Astrocyte (in vitro differentiated cells and primary cell): ENCODE results near the gene ANKS1A. TPM values are rescaled to one million over a fixed set of nuclear protein-coding genes. Genes with fewer than 3 reads are reported as not detected.

Experiments
- DNase-seq: peaks from one replicate; pipeline ENCODE4 v3.0.0-alpha.2; 2010; ENCODE audit warnings: low read depth
- FAIRE-seq: peaks from 2 replicates; lab custom pipeline; 2011; peaks lifted over from hg19 to GRCh38; lab: Jason Lieb, UNC
- H2AFZ ChIP-seq: 2 replicates; pipeline ENCODE4 v1.6.0; 2012; ENCODE audit warnings: low read depth, low read length, inconsistent platforms
- H3K27ac ChIP-seq: 2 replicates; pipeline ENCODE4 v1.5.1; 2011; ENCODE audit warnings: low read depth, low read length, inconsistent platforms
- H3K27me3 ChIP-seq: 2 replicates; pipeline ENCODE4 v1.6.0; 2011; ENCODE audit warnings: low read length, inconsistent platforms; ENCODE audit not compliant: insufficient read depth
- H3K36me3 ChIP-seq: 2 replicates; pipeline ENCODE4 v1.5.1; 2011; ENCODE audit warnings: low read length, inconsistent platforms; ENCODE audit not compliant: insufficient read depth
- H3K4me1 ChIP-seq: 2 replicates; pipeline ENCODE4 v1.5.1; 2011; ENCODE audit warnings: low read length, inconsistent platforms; ENCODE audit not compliant: insufficient read depth
- H3K4me2 ChIP-seq: 2 replicates; pipeline ENCODE4 v1.6.0; 2012; ENCODE audit warnings: low read length, inconsistent platforms
- H3K4me3 ChIP-seq: 2 replicates; pipeline ENCODE4 v1.5.1; 2011; ENCODE audit warnings: low read depth, mild to moderate bottlenecking, low read length, inconsistent platforms; ENCODE audit not compliant: insufficient read depth
- H3K79me2 ChIP-seq: 2 replicates; pipeline ENCODE4 v1.6.0; 2012; ENCODE audit warnings: mild to moderate bottlenecking, low read length, inconsistent platforms; ENCODE audit not compliant: insufficient read depth
- H3K9ac ChIP-seq: 2 replicates; pipeline ENCODE4 v1.6.0; 2012; ENCODE audit warnings: mild to moderate bottlenecking, low read length, inconsistent platforms
- H3K9me3 ChIP-seq: 2 replicates; pipeline ENCODE4 v1.5.1; 2012; ENCODE audit warnings: low read depth, mild to moderate bottlenecking, low read length, inconsistent platforms; ENCODE audit not compliant: insufficient read depth
- H4K20me1 ChIP-seq: 2 replicates; pipeline ENCODE4 v1.6.0; 2012; ENCODE audit warnings: low read length, inconsistent platforms; ENCODE audit not compliant: insufficient read depth
- H3K27ac Mint-ChIP-seq: one replicate; pipeline ENCODE4 v1.8.0; 2021; ENCODE audit warnings: mild to moderate bottlenecking, mixed read lengths; ENCODE audit not compliant: unreplicated experiment
- H3K27me3 Mint-ChIP-seq: one replicate; pipeline ENCODE4 v1.8.0; 2021; ENCODE audit warnings: low read depth, mixed read lengths; ENCODE audit not compliant: unreplicated experiment
- H3K36me3 Mint-ChIP-seq: one replicate; pipeline ENCODE4 v1.8.0; 2021; ENCODE audit warnings: low read depth, mixed read lengths; ENCODE audit not compliant: unreplicated experiment
- H3K4me1 Mint-ChIP-seq: one replicate; pipeline ENCODE4 v1.8.0; 2021; ENCODE audit warnings: low read depth, mixed read lengths; ENCODE audit not compliant: unreplicated experiment
- H3K4me3 Mint-ChIP-seq: one replicate; pipeline ENCODE4 v1.8.0; 2021; ENCODE audit warnings: mild to moderate bottlenecking, moderate library complexity, mixed read lengths; ENCODE audit not compliant: unreplicated experiment
- H3K9me3 Mint-ChIP-seq: one replicate; pipeline ENCODE4 v1.8.0; 2021; ENCODE audit warnings: mild to moderate bottlenecking, mixed read lengths; ENCODE audit not compliant: unreplicated experiment
- EZH2 ChIP-seq: IDR thresholded peaks from 2 replicates; pipeline ENCODE4 v1.6.1; 2012; ENCODE audit warnings: mild to moderate bottlenecking, low read length, inconsistent platforms; ENCODE audit not compliant: insufficient read depth
- total RNA-seq: library from RNA; stranded (reverse); gene quantifications from 2 replicates; pipeline ENCODE4 v1.2.1, GENCODE V29; 2021
- TF ChIP-seq, protein P1 (sequence below): IDR thresholded peaks from 2 replicates; pipeline ENCODE4 v1.5.1; 2011; ENCODE audit warnings: low read depth, mild to moderate bottlenecking, inconsistent platforms, low read length, moderate library complexity; ENCODE audit not compliant: insufficient read depth

The ANKS1A gene
- total RNA-seq, 1 donor from 2014 or later = 18.0 TPM

DNA sequence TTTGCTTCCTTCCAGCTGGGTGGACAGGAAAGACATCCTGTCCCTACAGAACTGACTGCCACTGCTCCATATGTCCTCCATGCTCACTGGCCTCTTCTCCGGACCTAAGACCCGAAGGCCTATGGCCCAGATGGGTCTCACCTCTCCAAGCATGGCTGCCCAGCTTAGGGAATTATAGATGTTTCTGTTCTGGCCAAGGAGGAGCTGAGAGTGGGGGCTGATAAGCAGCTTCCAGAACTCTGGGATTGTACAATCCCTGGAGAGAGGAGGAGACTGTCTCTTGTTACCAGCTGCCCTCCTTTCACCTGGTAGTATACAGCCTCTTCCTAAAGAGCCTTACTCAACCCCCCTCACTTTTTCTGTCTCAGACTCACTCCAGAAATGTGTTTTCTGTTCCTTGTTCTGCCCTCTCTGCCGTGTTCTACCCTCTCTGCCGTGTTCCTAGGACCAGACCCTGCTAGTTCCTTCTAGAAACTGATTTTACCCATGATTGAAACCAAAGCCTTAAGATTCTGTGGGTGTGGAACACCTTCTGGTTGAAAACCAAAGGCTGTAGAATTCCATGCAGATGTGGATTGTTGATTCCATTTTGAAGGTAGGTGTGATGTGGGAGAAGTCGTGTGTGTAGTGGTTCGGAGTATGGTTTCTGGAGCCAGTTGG lies 28.7 kb downstream of the ANKS1A start:
- Mint-ChIP-seq H3K27ac (no peak overlapping the region), H3K4me3 (no peak overlapping the region), H3K27me3 (no peaks in the 10 kb centered on the region), H3K36me3 (peaks cover 5% of the 10 kb centered on the region), H3K4me1 (peaks cover 11% of the 10 kb centered on the region), H3K9me3 (no peaks in the 10 kb centered on the region)
- no peak overlapping the region for H2AFZ ChIP-seq
- H3K27me3 ChIP-seq = no peaks in the 10 kb centered on the region
- peaks cover 87% of the 10 kb centered on the region for H4K20me1 ChIP-seq
- no peaks in the 10 kb centered on the region for H3K36me3 ChIP-seq
- H3K4me2 ChIP-seq = no peak overlapping the region
- FAIRE-seq (no peak), DNase-seq (no peak)
- H3K9me3 ChIP-seq = no peaks in the 10 kb centered on the region
- TF ChIP-seq, protein P1, sequence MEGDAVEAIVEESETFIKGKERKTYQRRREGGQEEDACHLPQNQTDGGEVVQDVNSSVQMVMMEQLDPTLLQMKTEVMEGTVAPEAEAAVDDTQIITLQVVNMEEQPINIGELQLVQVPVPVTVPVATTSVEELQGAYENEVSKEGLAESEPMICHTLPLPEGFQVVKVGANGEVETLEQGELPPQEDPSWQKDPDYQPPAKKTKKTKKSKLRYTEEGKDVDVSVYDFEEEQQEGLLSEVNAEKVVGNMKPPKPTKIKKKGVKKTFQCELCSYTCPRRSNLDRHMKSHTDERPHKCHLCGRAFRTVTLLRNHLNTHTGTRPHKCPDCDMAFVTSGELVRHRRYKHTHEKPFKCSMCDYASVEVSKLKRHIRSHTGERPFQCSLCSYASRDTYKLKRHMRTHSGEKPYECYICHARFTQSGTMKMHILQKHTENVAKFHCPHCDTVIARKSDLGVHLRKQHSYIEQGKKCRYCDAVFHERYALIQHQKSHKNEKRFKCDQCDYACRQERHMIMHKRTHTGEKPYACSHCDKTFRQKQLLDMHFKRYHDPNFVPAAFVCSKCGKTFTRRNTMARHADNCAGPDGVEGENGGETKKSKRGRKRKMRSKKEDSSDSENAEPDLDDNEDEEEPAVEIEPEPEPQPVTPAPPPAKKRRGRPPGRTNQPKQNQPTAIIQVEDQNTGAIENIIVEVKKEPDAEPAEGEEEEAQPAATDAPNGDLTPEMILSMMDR = no peak
- no peak for TF ChIP-seq EZH2
- H3K4me3 ChIP-seq = no peak overlapping the region
- H3K4me1 ChIP-seq = peaks cover 20% of the 10 kb centered on the region
- peaks cover 11% of the 10 kb centered on the region for H3K79me2 ChIP-seq
- H3K27ac ChIP-seq = no peak overlapping the region
- no peak overlapping the region for H3K9ac ChIP-seq

DNA sequence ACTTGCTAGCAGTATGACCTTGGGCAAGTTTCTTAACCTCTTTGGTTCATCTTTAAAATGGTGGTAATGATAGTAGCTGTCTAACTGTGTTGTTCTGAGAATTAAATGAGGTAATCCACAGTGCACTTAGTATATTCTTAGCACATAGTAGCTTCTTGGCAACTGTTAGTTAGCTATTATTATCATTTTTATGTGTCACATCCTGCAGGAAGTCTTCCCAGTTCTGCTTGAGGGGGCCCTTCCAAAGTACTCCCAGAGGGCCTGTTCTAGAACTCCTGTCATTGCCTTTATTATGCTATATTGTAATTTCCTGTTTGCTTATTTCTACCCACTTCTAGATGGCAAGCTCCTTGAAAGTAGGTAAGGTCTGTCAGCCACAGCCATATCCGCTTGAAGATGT lies 30.6 kb downstream of the ANKS1A start:
- H3K4me1 Mint-ChIP-seq = peaks cover 6% of the 10 kb centered on the region
- no peak overlapping the region for H3K27ac Mint-ChIP-seq

DNA sequence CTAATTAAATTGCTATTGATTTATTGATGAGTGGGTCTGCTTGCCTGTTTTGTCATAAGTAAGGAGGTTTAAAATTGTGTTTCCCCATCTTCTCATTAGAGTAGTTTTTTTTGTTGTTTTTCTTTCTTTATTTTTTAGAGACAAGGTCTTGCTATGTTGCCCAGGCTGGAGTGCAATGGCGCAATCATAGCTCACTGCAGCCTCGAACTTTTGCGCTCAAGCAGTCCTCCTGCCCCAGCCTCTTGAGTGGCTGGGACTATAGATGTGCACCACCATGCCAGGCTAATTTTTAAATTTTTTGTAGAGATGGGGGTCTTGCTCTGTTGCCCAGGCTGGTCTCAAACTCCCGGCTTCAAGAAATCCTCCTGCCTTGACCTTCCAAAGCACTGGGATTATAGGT lies 31.0 kb downstream of the ANKS1A start:
- Histone ChIP-seq H4K20me1 (peaks cover 82% of the 10 kb centered on the region), H3K27me3 (no peaks in the 10 kb centered on the region), H3K4me3 (no peak overlapping the region), H3K36me3 (no peaks in the 10 kb centered on the region), H3K9ac (no peak overlapping the region), H3K79me2 (peaks cover under 1% of the 10 kb centered on the region), H3K27ac (no peak overlapping the region), H2AFZ (no peak overlapping the region), H3K4me1 (peaks cover 10% of the 10 kb centered on the region), H3K4me2 (no peak overlapping the region), H3K9me3 (no peaks in the 10 kb centered on the region)
- Mint-ChIP-seq H3K36me3 (peaks cover 5% of the 10 kb centered on the region), H3K4me3 (no peak overlapping the region), H3K27ac (no peak overlapping the region), H3K4me1 (peaks cover 7% of the 10 kb centered on the region), H3K9me3 (no peaks in the 10 kb centered on the region), H3K27me3 (no peaks in the 10 kb centered on the region)
- DNase-seq (no peak), FAIRE-seq (no peak)
- TF ChIP-seq, protein P1 = no peak
- TF ChIP-seq EZH2 = no peak

More for the DNA sequence above, 30.6 kb downstream of the ANKS1A start:
- no peaks in the 10 kb centered on the region for H3K27me3 ChIP-seq
- peaks cover 5% of the 10 kb centered on the region for H3K79me2 ChIP-seq
- TF ChIP-seq EZH2 = no peak
- TF ChIP-seq, protein P1 = no peak
- no peak overlapping the region for H2AFZ ChIP-seq
- H3K36me3 Mint-ChIP-seq = peaks cover 5% of the 10 kb centered on the region
- H3K9ac ChIP-seq = no peak overlapping the region
- no peak overlapping the region for H3K4me3 ChIP-seq
- no peak overlapping the region for H3K27ac ChIP-seq
- DNase-seq = peak; percentile 16
- no peaks in the 10 kb centered on the region for H3K36me3 ChIP-seq
- H3K9me3 ChIP-seq = no peaks in the 10 kb centered on the region
- no peak overlapping the region for H3K4me3 Mint-ChIP-seq
- H3K4me2 ChIP-seq = no peak overlapping the region
- peaks cover 10% of the 10 kb centered on the region for H3K4me1 ChIP-seq
- H3K27me3 Mint-ChIP-seq = no peaks in the 10 kb centered on the region
- no peak for FAIRE-seq
- H3K9me3 Mint-ChIP-seq = no peaks in the 10 kb centered on the region
- H4K20me1 ChIP-seq = peaks cover 83% of the 10 kb centered on the region
